GM18508 (cell line): Measurements from ENCODE around the gene ATP6V1C2.
"Not testable (repeated sequence)": the region's sequence is repeated elsewhere in the genome, so short reads cannot be mapped to it uniquely, and the experiment has no call there.

Experiments used
- ATAC-seq: cut with Tn5 transposase; IDR thresholded peaks from one replicate; pipeline ENCODE4 v1.9.1; 2021; ENCODE audit warnings: moderate number of reproducible peaks; ENCODE audit not compliant: insufficient read depth, unreplicated experiment

ATP6V1C2 gene

DNA sequence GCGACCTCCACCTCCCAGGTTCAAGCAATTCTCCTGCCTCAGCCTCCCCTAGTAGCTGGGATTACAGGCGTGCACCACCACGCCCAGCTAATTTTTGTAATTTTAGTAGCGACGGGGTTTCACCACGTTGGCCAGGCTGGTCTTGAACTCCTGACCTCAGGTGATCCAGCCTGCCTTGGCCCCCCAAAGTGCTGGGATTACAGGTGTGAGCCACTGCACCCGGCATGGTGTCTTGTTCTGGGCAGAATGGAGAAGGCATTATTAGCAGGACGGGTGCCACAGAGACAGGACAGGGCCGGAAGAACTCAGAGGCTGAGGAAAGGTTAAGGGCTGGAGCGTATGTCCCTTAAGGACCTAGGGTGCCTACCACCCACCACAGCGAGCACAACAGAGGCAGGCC lies 59.4 kb downstream of the ATP6V1C2 start:
- not testable (repeated sequence) for ATAC-seq

DNA sequence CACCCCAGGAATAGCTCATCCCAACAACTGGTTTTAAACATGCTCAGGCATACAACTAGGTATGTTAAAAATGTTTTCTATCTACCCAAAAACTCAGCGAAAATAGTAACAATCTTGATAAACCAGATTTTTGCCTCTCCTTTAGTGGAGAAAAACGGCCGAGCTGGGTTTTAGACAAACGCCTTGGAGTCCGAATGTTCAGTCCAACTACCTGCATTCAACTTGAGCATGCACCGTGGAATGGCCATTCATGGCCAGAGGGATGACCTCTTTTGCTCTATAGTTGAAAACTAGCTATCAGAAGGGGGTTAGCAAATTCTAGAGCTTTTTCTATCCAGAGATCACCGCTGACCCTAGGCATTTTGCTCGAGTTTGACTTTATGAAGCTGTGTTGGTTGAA lies 60.3 kb downstream of the ATP6V1C2 start:
- no peak for ATAC-seq

DNA sequence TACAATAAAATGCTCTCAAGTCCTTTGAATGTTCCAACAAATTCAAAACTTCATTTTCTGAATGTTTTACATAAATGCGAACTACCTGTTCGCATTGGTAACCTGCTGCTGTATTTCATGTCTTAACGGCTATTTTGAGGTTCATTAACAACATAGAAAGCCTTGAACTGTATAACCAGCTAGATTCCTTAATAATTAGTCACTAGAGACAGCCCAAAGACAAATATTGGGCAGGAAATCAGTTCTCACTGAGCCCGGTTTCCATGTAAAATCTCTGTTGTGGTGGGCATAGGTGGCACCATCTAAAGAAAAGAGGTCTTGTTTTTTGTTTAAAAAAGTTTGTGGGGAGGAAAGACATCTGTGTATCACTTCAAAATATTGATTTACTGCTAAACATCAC lies 62.0 kb downstream of the ATP6V1C2 start:
- ATAC-seq: no peak

DNA sequence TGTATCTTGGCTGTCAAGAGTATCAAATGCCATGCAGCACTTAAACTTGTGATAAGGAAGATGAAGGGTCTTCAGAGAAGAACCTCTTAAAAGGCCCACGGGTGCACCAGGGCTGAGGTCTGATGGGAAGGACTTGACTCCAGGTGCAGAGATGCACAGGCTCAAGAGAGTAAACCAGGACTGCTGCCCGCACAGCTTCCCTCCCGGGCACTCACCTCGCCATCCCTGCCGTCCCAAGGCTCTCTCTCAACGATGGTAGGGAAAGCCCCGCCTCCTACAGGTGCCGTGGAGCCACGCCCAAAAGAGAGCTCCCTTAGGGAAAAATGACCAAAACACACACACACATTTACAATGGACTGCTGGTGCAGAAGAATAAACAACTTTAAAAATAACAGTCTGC lies 63.3 kb downstream of the ATP6V1C2 start:
- no peak for ATAC-seq

DNA sequence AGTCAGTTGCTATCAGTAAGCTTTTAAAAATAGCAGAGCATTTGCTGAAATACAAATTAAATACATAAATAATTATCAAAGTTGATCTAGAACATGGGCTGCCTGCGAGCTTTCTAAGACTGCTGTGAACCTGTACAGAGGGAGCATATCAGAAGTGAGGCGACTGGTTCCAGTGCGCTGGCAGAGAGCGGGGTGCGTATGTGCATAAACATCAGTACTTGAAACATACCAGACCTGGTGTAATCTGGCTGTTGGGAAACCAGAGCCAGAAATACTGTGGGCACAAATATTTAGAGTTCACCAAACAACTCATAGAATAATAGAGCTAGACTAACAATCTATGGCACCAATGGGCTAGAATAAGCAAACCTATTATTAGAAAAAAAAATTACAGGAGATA lies 63.8 kb downstream of the ATP6V1C2 start:
- no peak for ATAC-seq

DNA sequence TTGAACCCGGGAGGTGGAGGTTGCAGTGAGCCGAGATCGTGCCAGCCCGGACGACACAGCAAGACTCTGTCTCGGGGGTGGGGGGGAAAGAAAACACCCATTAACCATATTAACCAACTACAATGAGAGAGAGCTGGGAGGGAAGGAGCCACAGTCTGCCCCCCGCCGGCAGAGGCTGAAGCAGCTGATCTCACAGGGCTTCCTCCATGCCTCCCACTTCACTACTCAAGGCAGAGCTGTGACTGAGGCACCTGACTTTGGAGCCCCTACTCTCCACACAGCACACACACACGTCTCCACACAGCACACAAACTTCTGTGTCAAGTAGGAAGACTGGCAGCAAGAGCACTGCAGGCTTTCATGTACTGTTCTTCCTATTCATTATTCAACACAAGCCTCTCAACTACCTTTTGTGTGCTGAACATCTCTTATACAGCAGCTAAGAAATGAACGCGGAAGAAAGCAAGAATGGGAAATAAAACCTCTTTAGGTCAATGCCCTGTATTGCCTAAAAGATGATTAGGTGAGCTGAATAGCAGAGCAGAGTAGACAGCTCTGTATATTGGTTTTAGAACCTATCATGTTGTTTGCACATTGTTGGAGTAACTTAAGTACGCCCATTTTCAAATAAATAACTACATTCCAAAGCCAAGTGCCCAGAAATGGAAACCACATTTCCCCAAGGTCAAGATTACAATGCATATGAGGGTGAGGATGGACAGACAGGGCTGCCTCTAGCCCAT lies 65.0 kb downstream of the ATP6V1C2 start:
- ATAC-seq: no peak

DNA sequence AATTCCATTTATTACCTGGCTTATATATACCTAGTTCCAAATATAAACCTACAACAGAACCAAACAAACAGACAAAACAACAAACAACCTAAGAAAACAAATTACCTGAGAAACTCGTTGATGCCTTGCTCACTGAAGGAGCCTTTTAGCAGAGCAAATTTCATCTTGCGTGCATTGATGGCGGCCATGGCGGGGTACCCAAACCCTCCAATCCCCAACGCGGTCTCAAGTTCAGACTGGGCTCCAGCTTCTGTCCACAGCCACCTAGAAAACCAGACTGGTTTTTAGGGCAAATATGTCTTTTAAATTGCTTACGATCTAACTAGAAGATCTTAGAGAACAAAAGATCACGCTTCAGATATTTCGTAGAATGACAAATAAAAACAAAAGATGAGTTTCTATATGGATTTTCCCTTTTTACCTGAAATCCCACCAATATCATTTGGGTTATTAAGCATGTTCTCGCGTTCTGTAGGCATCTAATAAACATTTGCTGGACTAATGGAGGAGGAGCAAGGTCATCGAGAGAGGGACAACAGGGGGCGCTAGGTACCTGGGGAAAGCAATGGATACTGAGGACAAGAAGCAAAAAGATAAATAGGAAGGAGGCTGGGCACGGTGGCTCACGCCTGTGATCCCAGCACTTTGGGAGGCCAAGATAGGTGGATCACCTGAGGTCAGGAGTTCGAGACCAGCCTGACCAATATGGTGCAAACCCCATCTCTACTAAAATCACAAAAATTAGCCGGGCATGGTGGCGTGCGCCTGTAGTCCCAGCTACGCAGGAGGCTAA lies 65.9 kb downstream of the ATP6V1C2 start:
- ATAC-seq: no peak

DNA sequence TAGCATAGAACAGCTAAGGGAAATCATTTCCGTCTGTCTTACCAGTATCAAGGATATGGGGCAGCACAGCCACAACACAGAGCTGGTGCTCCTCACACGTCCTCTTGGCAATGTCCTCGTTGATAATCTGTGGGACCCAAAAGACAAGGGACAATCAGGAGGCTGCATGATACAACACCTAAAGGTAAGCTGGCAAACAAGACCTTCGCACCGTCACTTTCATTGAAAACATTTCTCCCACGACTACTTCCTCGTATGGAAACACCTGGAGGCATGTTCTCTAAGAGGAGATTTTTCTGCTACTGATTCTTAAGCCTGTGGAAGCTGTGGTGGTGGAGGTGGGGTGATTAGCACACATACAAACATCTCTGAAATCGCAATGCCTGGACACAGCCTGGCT lies 67.4 kb downstream of the ATP6V1C2 start:
- no peak for ATAC-seq

DNA sequence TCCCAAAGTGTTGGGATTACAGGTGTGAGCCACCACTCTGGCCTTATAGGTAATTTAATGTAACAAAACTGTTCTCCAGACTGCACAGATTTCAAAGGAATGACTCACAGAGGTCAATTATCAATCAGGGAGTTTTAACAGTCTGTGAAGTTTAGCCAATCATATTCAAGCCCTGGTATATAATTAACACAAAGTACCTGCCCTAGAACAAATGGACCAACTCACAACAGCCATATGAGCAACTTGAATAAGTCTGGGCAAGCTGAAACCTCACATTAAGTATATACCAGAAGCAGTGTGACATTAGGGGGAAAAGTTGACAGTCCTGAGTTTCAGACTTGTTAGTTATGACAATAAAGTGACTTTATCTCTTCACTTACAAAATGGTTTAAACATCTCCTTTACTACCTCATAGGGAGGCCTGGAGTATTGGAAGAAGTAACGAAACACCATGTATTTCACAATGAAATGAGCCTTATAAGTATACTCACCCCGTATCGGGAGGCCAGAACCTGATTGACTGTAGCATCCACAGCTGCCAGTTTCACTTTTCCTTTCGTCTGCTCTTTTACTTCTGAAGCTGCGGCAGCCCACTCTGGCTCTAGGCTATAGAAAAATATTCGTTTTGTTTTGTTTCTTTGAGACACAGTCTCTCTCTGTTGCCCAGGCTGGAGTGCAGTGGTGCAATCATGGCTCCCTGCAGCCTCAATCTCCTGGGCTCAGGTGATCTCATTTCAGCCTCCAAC lies 69.0 kb downstream of the ATP6V1C2 start:
- no peak for ATAC-seq

DNA sequence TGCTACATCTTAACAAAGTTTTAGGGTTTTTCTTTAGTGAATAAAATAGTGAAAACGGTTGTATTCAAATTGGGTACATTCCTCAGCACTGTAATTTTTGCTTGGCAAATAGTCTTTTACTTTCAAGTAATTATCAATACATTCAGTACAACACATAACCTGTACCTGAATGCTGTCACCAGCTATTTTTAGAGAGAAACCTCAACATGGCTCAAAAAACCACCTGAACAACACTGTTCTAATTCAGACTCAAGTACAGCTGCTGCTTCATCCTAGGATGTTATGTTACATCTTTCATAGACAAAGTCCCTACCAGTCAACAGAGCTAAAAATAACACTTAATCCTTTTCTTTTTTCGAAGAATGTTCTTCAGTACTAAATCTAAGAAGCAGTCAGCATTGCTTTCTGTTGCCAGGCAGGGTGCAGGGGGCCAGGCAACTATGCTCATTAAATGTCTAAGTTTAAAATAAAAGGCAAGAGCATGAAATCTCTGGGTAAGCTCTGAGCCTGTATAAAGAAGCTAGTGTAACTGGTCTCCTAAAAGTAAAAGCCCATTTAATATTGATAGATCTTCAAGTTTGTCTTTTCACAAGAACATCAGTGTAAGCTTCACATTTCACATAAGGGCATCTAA lies 70.7 kb downstream of the ATP6V1C2 start:
- ATAC-seq: no peak

DNA sequence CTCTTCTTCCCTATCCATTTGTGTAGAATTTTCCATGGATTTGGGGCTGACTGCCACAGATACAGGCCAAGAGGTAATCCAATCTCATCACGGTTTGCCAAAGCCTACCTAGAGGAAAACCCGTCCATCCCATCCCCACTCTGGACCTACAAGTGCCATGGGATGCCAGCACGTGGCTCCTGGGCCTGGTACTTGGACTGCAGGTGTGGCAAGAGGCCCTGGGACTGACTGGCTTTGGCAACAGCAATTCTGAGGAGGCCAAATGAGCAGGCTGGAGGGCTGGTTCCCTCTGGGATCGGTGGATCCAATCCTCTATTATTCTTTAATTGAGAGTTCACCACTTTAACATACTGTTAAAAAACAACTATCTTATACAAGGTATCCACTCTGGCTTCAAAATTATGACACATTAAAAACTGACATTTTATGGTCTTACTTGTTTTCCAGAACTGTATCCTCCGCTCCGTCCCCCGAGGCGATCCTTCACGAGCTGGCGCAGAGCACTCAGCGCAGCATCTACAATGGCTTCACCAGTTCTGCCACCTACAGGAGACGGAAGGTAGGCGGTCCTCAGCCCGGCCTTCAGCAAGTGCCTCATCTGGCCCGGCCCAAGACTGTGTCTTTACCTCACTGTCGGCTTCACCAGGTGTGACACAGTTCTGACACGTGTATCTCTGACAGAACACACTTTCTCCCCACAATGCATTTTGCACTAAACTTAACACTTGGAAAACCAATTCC lies 71.4 kb downstream of the ATP6V1C2 start:
- ATAC-seq: no peak

DNA sequence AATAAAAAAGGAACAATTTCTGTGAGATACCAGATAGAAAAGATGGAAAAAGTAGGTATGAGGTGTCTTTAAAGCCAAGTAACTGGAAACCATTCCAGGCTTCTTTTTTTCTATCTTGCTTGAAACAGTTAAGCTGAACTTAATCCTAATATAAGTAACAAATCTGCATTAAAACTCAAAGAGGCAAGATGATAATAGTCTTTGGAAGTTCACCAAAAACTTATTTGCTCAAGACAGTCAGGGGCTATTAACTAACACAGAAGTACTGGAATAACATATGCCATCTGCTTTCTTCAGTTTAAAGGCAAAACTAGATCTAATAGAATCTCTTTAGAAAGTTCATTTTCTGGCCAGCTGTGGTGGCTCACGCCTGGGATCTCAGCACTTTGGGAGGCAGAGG lies 72.4 kb downstream of the ATP6V1C2 start:
- ATAC-seq: no peak

DNA sequence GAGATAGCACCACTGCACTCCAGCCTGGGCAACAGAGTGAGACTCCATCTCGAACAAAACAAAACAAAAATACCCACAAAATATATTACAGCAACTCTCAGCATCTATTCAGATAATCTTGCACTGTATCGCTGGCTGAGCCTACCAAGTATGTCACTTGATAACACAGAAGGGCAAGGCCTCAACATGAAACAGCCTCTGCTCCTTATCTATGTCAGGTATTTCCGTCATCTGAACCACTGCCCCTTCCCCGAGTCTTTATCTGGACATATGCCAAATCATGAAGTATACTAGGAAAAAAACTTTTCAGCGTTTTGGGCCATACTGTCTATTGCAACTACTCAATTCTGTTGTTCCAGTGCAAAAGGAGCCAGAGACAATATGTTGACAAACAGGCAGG lies 73.4 kb downstream of the ATP6V1C2 start:
- no peak for ATAC-seq

DNA sequence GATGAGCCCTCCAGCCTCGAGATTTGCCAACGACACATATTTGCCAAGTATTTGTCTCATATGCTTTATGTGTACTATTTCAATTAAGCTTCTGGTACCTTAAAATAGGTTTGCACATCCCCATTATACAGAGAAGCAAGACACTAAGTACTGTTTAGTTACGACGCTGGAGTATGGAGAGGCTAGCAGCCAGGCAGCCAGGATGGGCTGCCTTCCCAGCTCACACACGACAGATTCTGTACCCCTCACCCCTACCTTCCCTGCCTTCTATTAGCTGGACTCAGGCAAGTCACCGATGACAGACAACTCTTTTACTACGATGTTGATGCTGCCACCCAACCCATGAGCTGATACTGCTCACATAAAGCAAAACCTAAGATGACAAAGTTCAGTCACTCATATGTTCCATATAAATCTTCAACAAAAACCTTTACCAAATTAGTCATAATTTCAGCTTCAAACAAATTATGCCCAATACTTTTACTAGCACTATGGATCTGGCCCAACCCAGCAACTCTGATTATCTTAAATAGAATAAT lies 74.1 kb downstream of the ATP6V1C2 start:
- ATAC-seq: no peak

DNA sequence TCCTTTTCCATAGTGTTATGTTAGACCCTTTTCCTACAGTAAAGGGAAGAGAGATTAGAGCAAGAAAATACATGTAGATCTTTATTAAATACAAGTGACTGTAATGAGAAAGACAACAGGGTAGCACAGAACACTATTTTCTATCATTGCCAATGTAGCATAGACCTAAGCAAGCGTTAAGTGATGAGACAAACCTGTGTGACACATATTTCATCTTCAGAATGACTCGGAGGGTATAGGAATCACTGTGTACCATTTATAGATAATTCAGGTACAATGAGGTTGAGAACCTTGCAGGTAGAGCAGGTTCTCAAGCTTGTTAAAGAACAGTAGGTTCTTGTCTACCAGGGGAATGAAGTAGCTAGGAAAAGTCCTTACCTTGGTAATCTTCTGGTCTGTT lies 75.3 kb downstream of the ATP6V1C2 start:
- ATAC-seq: no peak

DNA sequence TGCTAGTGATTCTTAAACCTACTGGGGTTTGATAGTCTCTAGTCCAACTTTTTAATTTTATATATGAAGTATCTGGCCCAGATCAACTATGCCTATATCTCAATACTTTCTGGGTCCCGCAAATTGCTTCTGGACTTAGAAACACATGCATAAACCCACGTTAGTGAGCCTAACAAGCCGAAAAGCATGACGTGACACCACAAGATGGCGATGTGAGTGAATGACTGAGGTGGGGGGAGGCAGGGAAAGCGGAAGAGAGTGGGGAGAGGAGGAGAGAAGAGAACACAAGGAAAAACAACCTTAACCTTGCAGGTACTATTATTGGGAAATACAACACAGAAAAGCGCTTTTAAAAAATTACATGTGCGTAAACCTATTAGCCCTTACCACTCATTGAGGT lies 77.4 kb downstream of the ATP6V1C2 start:
- no peak for ATAC-seq

DNA sequence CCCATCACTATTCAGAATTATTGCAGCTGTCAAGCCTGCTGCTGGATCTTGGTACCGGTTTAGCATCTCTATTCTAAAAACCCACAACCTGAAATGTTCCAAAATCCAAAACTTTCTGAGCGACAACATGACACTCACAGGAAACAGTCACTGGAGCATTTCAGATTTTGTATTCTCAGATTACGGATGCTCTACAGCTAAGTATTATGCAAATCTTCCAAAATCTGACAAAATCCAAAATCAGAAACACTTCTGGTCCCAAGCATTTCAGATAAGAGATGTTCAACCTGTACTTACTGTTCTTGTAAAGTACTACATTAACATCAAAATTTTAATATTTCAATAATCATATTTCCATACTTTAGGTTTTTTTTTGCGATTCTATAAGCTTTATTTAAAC lies 78.7 kb downstream of the ATP6V1C2 start:
- ATAC-seq: no peak

DNA sequence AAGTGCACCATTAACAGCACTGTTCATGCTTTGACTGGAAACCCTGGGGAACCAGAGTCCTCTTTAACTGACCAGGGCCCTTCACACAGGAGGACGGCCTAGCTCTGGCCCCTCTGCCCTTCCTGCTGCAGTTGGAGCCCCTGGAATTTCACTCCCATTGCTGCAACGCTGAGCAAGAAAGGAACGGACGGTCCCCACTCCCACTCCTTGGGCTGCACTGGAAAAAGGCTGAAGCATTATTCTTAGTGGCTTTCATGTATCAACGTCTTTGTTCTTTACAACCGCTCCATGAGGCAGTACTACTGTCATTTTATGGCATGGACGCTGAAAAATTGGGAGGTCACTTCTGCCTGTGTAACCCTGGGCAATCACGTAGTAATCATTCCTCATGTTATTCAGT lies 81.2 kb downstream of the ATP6V1C2 start:
- no peak for ATAC-seq

DNA sequence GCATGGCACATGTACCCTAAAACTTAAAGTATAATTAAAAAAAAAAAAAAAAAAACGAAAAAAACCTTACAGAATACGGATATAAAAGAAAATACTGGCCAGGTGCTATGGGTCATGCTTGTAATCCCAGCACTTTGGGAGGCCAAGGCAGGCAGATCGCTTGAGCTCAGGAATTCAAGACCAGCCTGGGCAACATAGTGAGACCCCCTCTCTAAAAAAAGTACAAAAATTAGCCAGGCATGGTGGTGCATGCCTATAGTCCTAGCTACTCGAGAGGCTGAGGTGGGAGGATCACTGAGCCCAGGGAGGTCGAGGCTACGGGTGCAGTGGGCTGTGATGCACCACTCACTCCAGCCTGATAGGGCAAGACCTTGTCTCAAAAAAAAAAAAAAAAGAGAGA lies 84.6 kb downstream of the ATP6V1C2 start:
- ATAC-seq: not testable (repeated sequence)

DNA sequence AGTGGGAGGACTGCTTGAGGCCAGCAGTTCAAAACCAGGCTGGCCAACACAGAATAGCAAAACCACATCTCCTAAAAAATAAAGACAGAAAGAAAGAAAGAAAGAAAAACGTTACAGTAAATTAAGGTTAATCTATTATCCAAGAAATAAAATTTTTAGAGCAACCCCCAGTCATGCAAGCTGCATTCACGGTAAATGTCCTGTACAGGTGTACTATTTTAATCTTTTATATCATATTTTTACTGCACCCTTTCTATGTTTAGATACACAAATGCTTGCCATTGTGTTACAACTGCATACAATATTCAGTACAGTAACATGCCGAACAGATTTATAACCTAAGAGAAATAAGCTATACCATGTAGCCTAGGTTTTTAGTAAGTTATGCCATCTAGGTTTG lies 85.1 kb downstream of the ATP6V1C2 start:
- no peak for ATAC-seq
